Mucosa of rectum (tissue), 2 donors: ENCODE data around the gene ZNF385C.

Experiments
- H3K27ac ChIP-seq, 2 donors: one replicate each; pipeline ENCODE4 v1.7.0; 2013; ENCODE audit warnings: inconsistent platforms in 2 of 2, low read depth in 2 of 2, low read length in 2 of 2
- H3K27me3 ChIP-seq, 2 donors: one replicate each; pipeline ENCODE4 v1.7.0; 2013; ENCODE audit warnings: low read length in 2 of 2; ENCODE audit not compliant: control insufficient read depth in 2 of 2, insufficient read depth in 2 of 2
- H3K36me3 ChIP-seq, 2 donors: one replicate each; pipeline ENCODE4 v1.7.0; 2013; ENCODE audit warnings: low read length in 2 of 2; ENCODE audit not compliant: control insufficient read depth in 2 of 2, insufficient read depth in 2 of 2
- H3K4me1 ChIP-seq, 2 donors: one replicate each; pipeline ENCODE4 v1.7.0; 2013; ENCODE audit warnings: low read length in 2 of 2, mild to moderate bottlenecking in 1 of 2; ENCODE audit not compliant: control insufficient read depth in 2 of 2, insufficient read depth in 2 of 2
- H3K4me3 ChIP-seq, 2 donors: one replicate each; pipeline ENCODE4 v1.7.0; 2013; ENCODE audit warnings: low read length in 2 of 2
- H3K9ac ChIP-seq, 2 donors: one replicate each; pipeline ENCODE4 v1.7.0; 2013; ENCODE audit warnings: low read length in 2 of 2, low read depth in 1 of 2, mild to moderate bottlenecking in 1 of 2
- H3K9me3 ChIP-seq, 2 donors: one replicate each; pipeline ENCODE4 v1.7.0; 2013; ENCODE audit warnings: low read length in 2 of 2; ENCODE audit not compliant: control insufficient read depth in 2 of 2
- donor health status: healthy.
- donor health status: Normal muscosa, but diverticular disease.

ZNF385C gene

GRCh38 chr17:42126836-42127235 lies 28.6 kb upstream of the ZNF385C start:
- no peak overlapping the region for H3K27ac ChIP-seq
- H3K4me3 ChIP-seq: no peak overlapping the region
- H3K36me3 ChIP-seq: peaks cover 52 to 55% of the 10 kb centered on the region in 2 donors
- peaks cover 11 to 14% of the 10 kb centered on the region in 2 donors for H3K4me1 ChIP-seq
- no peak overlapping the region for H3K9ac ChIP-seq
- H3K9me3 ChIP-seq: no peaks in the 10 kb centered on the region
- H3K27me3 ChIP-seq: no peaks in the 10 kb centered on the region

GRCh38 chr17:42125565-42125964 lies 27.3 kb upstream of the ZNF385C start:
- Histone ChIP-seq H3K4me3 (no peak overlapping the region), H3K27me3 (no peaks in the 10 kb centered on the region), H3K9me3 (no peaks in the 10 kb centered on the region), H3K9ac (no peak overlapping the region), H3K36me3 (peaks cover 51 to 52% of the 10 kb centered on the region in 2 donors), H3K27ac (no peak overlapping the region), H3K4me1 (peaks cover 17 to 18% of the 10 kb centered on the region in 2 donors)

GRCh38 chr17:42124256-42124655 lies 26.0 kb upstream of the ZNF385C start:
- Histone ChIP-seq H3K4me1 (peaks cover 18% of the 10 kb centered on the region in 2 donors), H3K9ac (no peak overlapping the region), H3K27ac (no peak overlapping the region), H3K36me3 (peaks cover 38 to 39% of the 10 kb centered on the region in 2 donors), H3K9me3 (no peaks in the 10 kb centered on the region), H3K27me3 (no peaks in the 10 kb centered on the region), H3K4me3 (no peak overlapping the region)

- Histone ChIP-seq H3K36me3 (peaks cover 22 to 29% of the 10 kb centered on the region in 2 donors), H3K4me3 (peak within 1 kb of the TSS; percentile 55 to 60), H3K27me3 (no peaks in the 10 kb centered on the region), H3K9me3 (no peaks in the 10 kb centered on the region), H3K27ac (peak within 1 kb of the TSS; percentile 70 to 81), H3K9ac (peak within 1 kb of the TSS; percentile 41 to 66), H3K4me1 (peaks cover 18% of the 10 kb centered on the region in 2 donors)
Observed at GRCh38 chr17:42122371-42123303, 24.4 kb upstream of the ZNF385C start, which contains the start of gene HSPB9. Gene HSPB9 (plus strand): TSS chr17:42122804. CDS start chr17:42122851, 47 bp downstream.

- no peaks in the 10 kb centered on the region for H3K27me3 ChIP-seq
- H3K27ac ChIP-seq: peak within 1 kb of the TSS; percentile 70 to 81
- peak within 1 kb of the TSS; percentile 41 to 66 for H3K9ac ChIP-seq
- no peaks in the 10 kb centered on the region for H3K9me3 ChIP-seq
- H3K4me1 ChIP-seq: peaks cover 18 to 23% of the 10 kb centered on the region in 2 donors
- peak within 1 kb of the TSS; percentile 48 to 55 for H3K4me3 ChIP-seq
- peaks cover 13 to 18% of the 10 kb centered on the region in 2 donors for H3K36me3 ChIP-seq
Observed at GRCh38 chr17:42120770-42121769, 22.8 kb upstream of the ZNF385C start, which contains the start of gene KAT2A. Gene KAT2A (minus strand): TSS chr17:42121367. CDS start chr17:42121304, 63 bp downstream.

- H3K36me3 ChIP-seq: peaks cover 5 to 10% of the 10 kb centered on the region in 2 donors
- H3K9ac ChIP-seq: no peak overlapping the region
- no peaks in the 10 kb centered on the region for H3K27me3 ChIP-seq
- no peak overlapping the region for H3K27ac ChIP-seq
- H3K9me3 ChIP-seq: no peaks in the 10 kb centered on the region
- H3K4me1 ChIP-seq: peaks cover 18 to 23% of the 10 kb centered on the region in 2 donors
- H3K4me3 ChIP-seq: peak overlapping the region; percentile 37 to 48
Observed at GRCh38 chr17:42120161-42120769, 22.0 kb upstream of the ZNF385C start.

GRCh38 chr17:42119301-42119700 lies 21.0 kb upstream of the ZNF385C start:
- Histone ChIP-seq H3K27ac (no peak overlapping the region), H3K9me3 (no peaks in the 10 kb centered on the region), H3K9ac (no peak overlapping the region), H3K27me3 (no peaks in the 10 kb centered on the region), H3K4me1 (peaks cover 18 to 23% of the 10 kb centered on the region in 2 donors), H3K4me3 (no peak overlapping the region), H3K36me3 (peaks cover 5 to 11% of the 10 kb centered on the region in 2 donors)

- Histone ChIP-seq H3K27me3 (no peaks in the 10 kb centered on the region), H3K27ac (no peak overlapping the region), H3K4me3 (no peak overlapping the region), H3K4me1 (peaks cover 18 to 23% of the 10 kb centered on the region in 2 donors), H3K9ac (no peak overlapping the region), H3K36me3 (peaks cover 5 to 11% of the 10 kb centered on the region in 2 donors), H3K9me3 (no peaks in the 10 kb centered on the region)
Observed at GRCh38 chr17:42118545-42118944, 20.3 kb upstream of the ZNF385C start.

- Histone ChIP-seq H3K9ac (no peak overlapping the region), H3K9me3 (no peaks in the 10 kb centered on the region), H3K4me1 (peaks cover 20 to 23% of the 10 kb centered on the region in 2 donors), H3K27me3 (no peaks in the 10 kb centered on the region), H3K4me3 (no peak overlapping the region), H3K36me3 (peaks cover 5 to 11% of the 10 kb centered on the region in 2 donors), H3K27ac (no peak overlapping the region)
Observed at GRCh38 chr17:42118126-42118510, 19.8 kb upstream of the ZNF385C start.
